Mesodermal cell (in vitro differentiated cells): Measurements from ENCODE around the gene TOX2.

Source experiments
- H3K27ac ChIP-seq: 2 replicates; pipeline ENCODE4 v1.7.0; 2013; ENCODE audit warnings: mild to moderate bottlenecking, low read depth, low read length, moderate library complexity; ENCODE audit not compliant: severe bottlenecking
- H3K36me3 ChIP-seq: 2 replicates; pipeline ENCODE4 v1.7.1; 2013; ENCODE audit warnings: mild to moderate bottlenecking, low read length, moderate library complexity; ENCODE audit not compliant: control insufficient read depth, insufficient read depth
- H3K4me1 ChIP-seq: one replicate; pipeline ENCODE4 v1.7.1; 2013; ENCODE audit warnings: mild to moderate bottlenecking, low read length; ENCODE audit not compliant: insufficient read depth, control insufficient read depth, poor library complexity, severe bottlenecking
- H3K4me3 ChIP-seq: 2 replicates; pipeline ENCODE4 v1.7.0; 2013; ENCODE audit warnings: low read length, control low read depth, mild to moderate bottlenecking; ENCODE audit not compliant: insufficient read depth, poor library complexity, severe bottlenecking; ENCODE audit errors: extremely low read depth
- H3K9me3 ChIP-seq: 2 replicates; pipeline ENCODE4 v1.7.1; 2013; ENCODE audit warnings: mild to moderate bottlenecking, low read length, moderate library complexity; ENCODE audit not compliant: control insufficient read depth
- WGBS, 2 experiments: methylation state at CpG; one replicate each; pipeline ENCODE4 v1.1.5; 2013; ENCODE audit warnings: missing lambda C conversion rate in 2 of 2; ENCODE audit not compliant: insufficient coverage in 2 of 2; 5-methylcytosine and 5-hydroxymethylcytosine counted together

The TOX2 gene

GRCh38 chr20:44095831-44096230 is 181.2 kb downstream of the TOX2 start:
- WGBS, 2 experiments, result 87 to 88% methylated on average over 6 of the region's 7 CpGs
- Histone ChIP-seq H3K4me3 (no peak overlapping the region), H3K9me3 (no peaks in the 10 kb centered on the region), H3K4me1 (no peaks in the 10 kb centered on the region), H3K36me3 (no peaks in the 10 kb centered on the region), H3K27ac (no peak overlapping the region)

DNA sequence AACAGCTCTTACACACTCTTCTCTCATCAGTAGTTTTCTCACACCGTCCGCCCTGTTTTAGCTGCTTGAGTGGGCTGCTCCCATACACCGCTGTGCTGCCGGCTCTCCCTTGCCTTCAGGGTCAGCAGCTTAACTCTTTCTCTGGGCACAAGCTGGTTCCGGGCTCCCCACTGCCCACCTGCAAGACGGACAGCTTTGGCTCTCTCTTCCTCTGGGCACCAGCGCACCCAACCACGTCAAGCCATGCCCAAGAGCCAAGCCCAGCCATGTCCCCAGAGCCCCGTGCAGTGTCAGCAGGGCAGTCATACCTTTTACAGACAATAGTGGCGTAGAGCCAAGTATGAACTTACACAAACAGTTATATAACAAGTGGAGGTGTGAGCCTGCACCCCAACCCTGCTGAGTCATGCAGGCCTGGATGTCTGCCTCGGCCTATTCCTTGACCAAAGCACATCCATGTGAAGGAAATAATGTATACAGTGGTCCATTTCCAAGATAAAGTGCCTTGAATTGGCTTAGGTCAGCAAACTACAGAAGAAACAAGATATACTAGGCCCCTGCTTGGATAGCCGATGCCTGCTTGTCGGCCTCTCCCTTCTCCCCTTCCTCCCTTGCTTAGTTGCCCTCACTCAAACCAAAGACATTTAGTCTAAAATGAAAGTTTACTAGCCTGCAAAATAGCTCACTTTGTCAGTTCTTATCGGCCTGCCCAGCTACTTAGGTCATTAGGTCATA is 183.0 kb downstream of the TOX2 start:
- no peak overlapping the region for H3K4me3 ChIP-seq
- 91 to 97% methylated on average over 11 to 13 of the region's 14 CpGs for WGBS, 2 experiments
- H3K27ac ChIP-seq, result no peak overlapping the region
- no peaks in the 10 kb centered on the region for H3K4me1 ChIP-seq
- H3K9me3 ChIP-seq, result no peaks in the 10 kb centered on the region
- no peaks in the 10 kb centered on the region for H3K36me3 ChIP-seq

DNA sequence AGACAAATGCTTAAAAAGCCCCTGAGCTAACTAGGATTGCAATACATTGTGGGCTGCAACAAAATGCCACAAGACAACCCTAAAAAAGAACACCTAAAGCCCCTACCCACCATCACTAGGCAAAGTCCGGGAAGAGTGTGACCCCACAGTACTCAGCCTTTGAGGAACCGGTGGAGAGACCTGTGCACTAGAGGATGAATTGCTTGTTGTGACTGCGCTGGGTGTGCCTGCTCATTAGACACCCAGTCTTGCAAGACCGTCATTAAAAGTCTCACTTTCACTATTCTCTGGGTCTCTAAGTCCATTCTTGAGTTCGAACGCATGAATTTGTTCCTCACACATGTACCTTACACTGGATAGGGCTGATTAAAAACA is 183.6 kb downstream of the TOX2 start:
- H3K4me1 ChIP-seq, result no peaks in the 10 kb centered on the region
- no peak overlapping the region for H3K27ac ChIP-seq
- 98 to 100% methylated on average over 5 of the region's 6 CpGs for WGBS, 2 experiments

DNA sequence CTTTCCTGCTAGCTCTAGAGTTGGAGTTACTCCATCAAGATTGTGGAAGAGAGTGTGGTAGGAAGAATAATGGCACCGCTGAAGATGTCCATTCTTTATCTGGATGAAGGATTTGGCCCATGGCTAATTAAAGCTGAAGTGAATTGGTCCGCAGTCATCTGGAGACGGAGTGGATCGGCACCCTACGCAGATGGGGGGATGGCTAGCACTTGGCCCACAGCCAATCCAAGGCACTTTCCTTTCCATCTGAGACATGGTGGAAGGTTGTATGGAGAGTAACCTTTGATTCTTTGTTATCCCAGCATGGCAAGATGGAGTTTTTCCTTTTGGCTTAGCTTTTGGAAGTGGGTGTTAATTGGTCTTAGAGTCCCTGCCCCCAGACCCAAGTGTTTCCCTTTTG is 184.0 kb downstream of the TOX2 start:
- Histone ChIP-seq H3K36me3 (no peaks in the 10 kb centered on the region), H3K9me3 (no peaks in the 10 kb centered on the region), H3K4me3 (no peak overlapping the region), H3K4me1 (no peaks in the 10 kb centered on the region), H3K27ac (no peak overlapping the region)
- 90 to 98% methylated on average over 2 to 5 of the region's 5 CpGs for WGBS, 2 experiments

More for the DNA sequence above, 183.6 kb downstream of the TOX2 start:
- H3K4me3 ChIP-seq, result no peak overlapping the region
- no peaks in the 10 kb centered on the region for H3K9me3 ChIP-seq
- no peaks in the 10 kb centered on the region for H3K36me3 ChIP-seq

DNA sequence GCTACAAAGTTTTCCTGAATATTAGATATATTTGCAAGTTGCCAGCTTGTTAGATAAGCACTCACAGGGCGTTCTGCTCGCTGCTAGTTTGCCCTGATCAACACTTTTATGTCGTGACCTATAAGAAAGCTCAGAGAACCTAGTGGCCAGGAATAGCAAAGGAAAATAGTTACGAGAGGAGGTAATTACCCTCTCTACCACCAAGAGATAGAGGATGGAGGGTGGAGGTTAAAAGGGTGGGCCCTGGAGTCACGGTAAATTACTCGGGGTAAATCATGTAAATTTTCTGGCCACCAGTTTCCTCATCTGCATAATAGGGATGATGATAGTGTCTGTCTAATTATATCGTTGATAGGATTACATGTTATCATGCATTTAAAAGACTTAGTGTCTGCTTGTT is 185.2 kb downstream of the TOX2 start:
- no peak overlapping the region for H3K27ac ChIP-seq
- no peaks in the 10 kb centered on the region for H3K36me3 ChIP-seq
- H3K4me1 ChIP-seq, result no peaks in the 10 kb centered on the region
- WGBS, 2 experiments, result 87 to 92% methylated on average over 3 of the region's 7 CpGs
- no peaks in the 10 kb centered on the region for H3K9me3 ChIP-seq
- no peak overlapping the region for H3K4me3 ChIP-seq

- no peak overlapping the region for H3K4me3 ChIP-seq
- no peak overlapping the region for H3K27ac ChIP-seq
- WGBS, 2 experiments, result no CpG with 5 or more reads among the region's 1 CpG
- H3K9me3 ChIP-seq, result peaks cover 2% of the 10 kb centered on the region
- H3K36me3 ChIP-seq, result no peaks in the 10 kb centered on the region
- no peaks in the 10 kb centered on the region for H3K4me1 ChIP-seq
Observed at GRCh38 chr20:44102582-44102981, 187.9 kb downstream of the TOX2 start.

DNA sequence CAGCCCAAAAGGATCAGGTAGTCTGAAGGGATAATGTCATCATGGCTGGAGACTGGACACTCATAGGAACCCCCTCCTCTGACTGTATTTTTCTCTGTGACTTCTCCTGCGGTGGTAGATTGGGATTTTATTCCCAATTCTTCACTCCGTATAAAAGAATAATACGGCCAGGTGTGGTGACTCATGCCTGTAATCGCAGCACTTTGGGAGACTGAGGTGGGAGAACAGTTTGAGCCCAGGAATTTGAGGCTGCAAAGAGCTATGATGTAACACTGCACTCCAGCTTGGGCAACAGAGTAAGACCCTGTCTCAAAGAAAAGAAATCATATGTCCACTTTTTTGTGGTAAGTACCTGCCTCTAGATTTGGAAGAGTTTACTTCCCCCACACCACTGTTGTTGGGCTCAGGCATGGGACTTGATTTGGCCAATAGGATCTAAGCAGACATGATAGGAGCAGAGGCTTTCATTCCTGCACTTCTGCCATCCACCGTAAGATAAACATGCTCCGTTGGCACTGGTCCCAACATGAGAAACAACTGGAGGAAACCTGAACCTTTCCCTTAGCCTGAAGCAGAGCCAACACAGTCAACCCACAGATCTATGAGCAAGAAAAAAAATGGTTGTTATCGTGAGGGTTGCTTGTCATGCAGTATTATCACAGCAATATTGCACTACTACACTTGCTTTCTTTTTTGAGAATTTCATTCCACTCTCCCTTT is 190.3 kb downstream of the TOX2 start:
- Histone ChIP-seq H3K4me1 (no peaks in the 10 kb centered on the region), H3K4me3 (no peak overlapping the region), H3K36me3 (no peaks in the 10 kb centered on the region), H3K9me3 (peaks cover 13% of the 10 kb centered on the region), H3K27ac (no peak overlapping the region)
- 81 to 88% methylated on average over 3 of the region's 7 CpGs for WGBS, 2 experiments

GRCh38 chr20:44106615-44107014 is 192.0 kb downstream of the TOX2 start:
- Histone ChIP-seq H3K27ac (no peak overlapping the region), H3K36me3 (no peaks in the 10 kb centered on the region), H3K4me3 (no peak overlapping the region), H3K4me1 (peaks cover 2% of the 10 kb centered on the region), H3K9me3 (peaks cover 13% of the 10 kb centered on the region)
- no CpG with 5 or more reads among the region's 5 CpGs for WGBS, 2 experiments

GRCh38 chr20:44109951-44110361 is 195.3 kb downstream of the TOX2 start:
- Histone ChIP-seq H3K4me3 (no peak overlapping the region), H3K9me3 (peaks cover 13% of the 10 kb centered on the region), H3K4me1 (peaks cover 5% of the 10 kb centered on the region), H3K27ac (no peak overlapping the region), H3K36me3 (peaks cover 10% of the 10 kb centered on the region)
- WGBS, 2 experiments, result 81% methylated on average over 2 to 4 of the region's 5 CpGs

DNA sequence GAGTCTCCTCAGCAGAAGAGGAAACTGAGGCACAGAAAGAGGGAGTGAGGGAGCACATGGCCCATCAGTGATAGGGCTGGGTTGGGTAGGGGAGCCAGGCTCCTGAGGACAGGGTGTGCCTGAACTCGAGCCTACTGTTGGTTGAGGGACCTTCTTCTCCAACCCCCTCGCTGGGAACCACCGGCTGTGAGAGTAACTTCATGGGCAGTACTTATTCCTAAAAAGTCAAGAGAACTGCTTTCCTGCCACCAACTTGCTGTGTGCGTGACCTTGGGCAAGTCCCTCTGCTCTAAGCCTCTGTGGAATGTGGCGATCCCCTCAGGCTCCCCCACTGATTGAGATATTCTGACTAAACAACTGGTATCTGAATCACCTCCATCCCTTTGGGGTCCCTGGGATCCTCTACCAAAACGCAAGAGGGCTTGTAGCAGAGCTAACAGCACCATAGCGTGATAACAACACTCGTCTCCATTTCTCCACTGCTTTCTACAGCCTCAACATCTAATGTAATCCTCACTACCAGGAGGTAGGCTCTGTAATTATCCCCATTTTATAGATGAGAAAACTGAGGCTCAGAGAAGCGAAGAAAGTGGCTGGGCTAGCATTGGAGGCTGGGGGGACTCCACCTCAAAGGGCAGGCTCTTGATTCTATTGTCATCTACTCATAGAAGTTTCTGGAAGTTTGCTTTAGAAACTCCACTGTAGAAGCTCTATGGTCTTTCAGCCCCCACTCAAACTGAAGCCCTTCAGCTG is 196.3 kb downstream of the TOX2 start:
- H3K27ac ChIP-seq, result no peak overlapping the region
- peaks cover 13% of the 10 kb centered on the region for H3K9me3 ChIP-seq
- peaks cover 10% of the 10 kb centered on the region for H3K36me3 ChIP-seq
- peaks cover 5% of the 10 kb centered on the region for H3K4me1 ChIP-seq
- WGBS, 2 experiments, result 91 to 98% methylated on average over 6 to 9 of the region's 9 CpGs
- H3K4me3 ChIP-seq, result no peak overlapping the region
